ENCODE results near the gene C17orf50.

DNA sequence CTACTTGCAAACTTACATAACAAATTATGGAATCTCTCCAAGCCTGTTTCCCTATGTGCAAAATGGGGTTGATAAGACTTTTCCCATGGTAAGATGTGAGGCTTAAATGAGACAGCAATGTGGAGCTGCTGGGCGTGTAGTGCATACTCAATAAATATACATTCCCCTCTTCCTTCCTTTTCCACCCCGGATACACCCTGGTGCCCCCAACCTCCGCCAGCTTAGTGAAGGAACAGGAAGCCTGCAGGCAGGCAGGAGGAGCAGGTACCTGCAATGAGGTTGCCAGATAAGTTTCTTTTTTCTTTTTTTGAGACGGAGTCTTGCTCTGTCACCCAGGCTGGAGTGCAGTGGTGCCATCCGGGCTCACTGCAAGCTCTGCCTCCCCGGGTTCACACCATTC is 14.9 kb downstream of the C17orf50 start:
- no peak for TF ChIP-seq POLR2AphosphoS5 (IDR thresholded peaks at IDR 0.05)
- TF ChIP-seq, protein P1, sequence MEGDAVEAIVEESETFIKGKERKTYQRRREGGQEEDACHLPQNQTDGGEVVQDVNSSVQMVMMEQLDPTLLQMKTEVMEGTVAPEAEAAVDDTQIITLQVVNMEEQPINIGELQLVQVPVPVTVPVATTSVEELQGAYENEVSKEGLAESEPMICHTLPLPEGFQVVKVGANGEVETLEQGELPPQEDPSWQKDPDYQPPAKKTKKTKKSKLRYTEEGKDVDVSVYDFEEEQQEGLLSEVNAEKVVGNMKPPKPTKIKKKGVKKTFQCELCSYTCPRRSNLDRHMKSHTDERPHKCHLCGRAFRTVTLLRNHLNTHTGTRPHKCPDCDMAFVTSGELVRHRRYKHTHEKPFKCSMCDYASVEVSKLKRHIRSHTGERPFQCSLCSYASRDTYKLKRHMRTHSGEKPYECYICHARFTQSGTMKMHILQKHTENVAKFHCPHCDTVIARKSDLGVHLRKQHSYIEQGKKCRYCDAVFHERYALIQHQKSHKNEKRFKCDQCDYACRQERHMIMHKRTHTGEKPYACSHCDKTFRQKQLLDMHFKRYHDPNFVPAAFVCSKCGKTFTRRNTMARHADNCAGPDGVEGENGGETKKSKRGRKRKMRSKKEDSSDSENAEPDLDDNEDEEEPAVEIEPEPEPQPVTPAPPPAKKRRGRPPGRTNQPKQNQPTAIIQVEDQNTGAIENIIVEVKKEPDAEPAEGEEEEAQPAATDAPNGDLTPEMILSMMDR (IDR thresholded peaks at IDR 0.05): no peak
- no peak for TF ChIP-seq POLR2A (IDR thresholded peaks at IDR 0.05)
